Muscle of arm (tissue), 12 donors: Measurements from ENCODE around the gene REXO5. TPM values are rescaled to one million over a fixed set of nuclear protein-coding genes. Genes with fewer than 3 reads are reported as not detected.

ENCODE experiments used
- DNase-seq: peaks from one replicate; pipeline ENCODE4 v3.0.0-alpha.2; 2013
- polyA plus RNA-seq, 12 donors: library from polyadenylated mRNA; unstranded; fragments of 120-200 nt; gene quantifications; one replicate each; pipeline ENCODE4 v1.2.1, GENCODE V29; 2013; ENCODE audit not compliant: insufficient read length in 12 of 12

REXO5 gene
- polyA plus RNA-seq, 12 donors: 3.7 to 7.9 (median 5.6) TPM; not detected in 2

- no peak for DNase-seq
Measured at GRCh38 chr16:20871941-20872815, 65.9 kb downstream of the REXO5 start.

- no peak for DNase-seq
Measured at GRCh38 chr16:20873331-20873730, 67.0 kb downstream of the REXO5 start.

GRCh38 chr16:20874088-20874581 is 67.8 kb downstream of the REXO5 start:
- DNase-seq: no peak

GRCh38 chr16:20875355-20875650 is 69.0 kb downstream of the REXO5 start:
- no peak for DNase-seq

GRCh38 chr16:20878682-20879147 is 72.4 kb downstream of the REXO5 start:
- DNase-seq: no peak

- DNase-seq: no peak
Measured at GRCh38 chr16:20879175-20880040, 73.1 kb downstream of the REXO5 start.

GRCh38 chr16:20880867-20881502 is 74.7 kb downstream of the REXO5 start:
- DNase-seq: no peak

GRCh38 chr16:20881503-20881878 is 75.2 kb downstream of the REXO5 start:
- DNase-seq: no peak

- no peak for DNase-seq
Measured at GRCh38 chr16:20883554-20884239, 77.4 kb downstream of the REXO5 start.

GRCh38 chr16:20884240-20884556 is 77.9 kb downstream of the REXO5 start:
- no peak for DNase-seq

- DNase-seq: no peak
Measured at GRCh38 chr16:20886320-20886719, 80.0 kb downstream of the REXO5 start.

GRCh38 chr16:20887207-20887606 is 80.9 kb downstream of the REXO5 start:
- DNase-seq: no peak

- no peak for DNase-seq
Measured at GRCh38 chr16:20889625-20890275, 83.4 kb downstream of the REXO5 start.

GRCh38 chr16:20894388-20894787 is 88.1 kb downstream of the REXO5 start:
- no peak for DNase-seq

GRCh38 chr16:20897253-20897897 is 91.0 kb downstream of the REXO5 start:
- no peak for DNase-seq

- DNase-seq: no peak
Measured at GRCh38 chr16:20897922-20898321, 91.6 kb downstream of the REXO5 start.

- DNase-seq: no peak
Measured at GRCh38 chr16:20899071-20899470, 92.7 kb downstream of the REXO5 start.
